Stimulated activated CD8-positive, alpha-beta memory T cell treated with anti-CD3 and anti-CD28 coated beads, Interleukin-4, amount 100 ng/mL, for 4 hours (primary cell): ENCODE measurements around the gene CACNA2D2.

Experiments
- DNase-seq, 2 donors: peaks; one replicate each; pipeline ENCODE4 v3.0.0-alpha.2; 2020; ENCODE audit warnings: low read depth in 2 of 2, low spot score in 1 of 2

The CACNA2D2 gene

DNA sequence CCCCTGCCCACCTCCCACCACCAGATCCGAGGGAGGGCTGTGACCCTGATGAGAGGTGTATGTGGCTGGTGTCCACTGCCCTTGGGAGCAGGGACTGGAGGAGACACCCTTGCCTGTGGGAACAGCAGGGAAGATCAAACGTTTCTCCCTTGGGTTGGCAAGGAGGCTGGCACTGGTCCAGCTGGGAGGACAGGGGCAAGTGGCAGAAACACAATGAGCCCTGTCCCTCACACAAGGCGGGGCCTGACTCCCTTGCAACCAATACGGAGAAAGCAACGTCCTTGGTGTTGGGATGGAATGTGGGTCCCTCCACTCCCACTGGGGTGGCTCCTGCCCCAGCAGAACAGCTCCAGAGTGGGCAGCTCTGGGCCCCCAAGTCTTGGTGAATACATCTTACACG lies 186.1 kb downstream of the CACNA2D2 start:
- no peak for DNase-seq

DNA sequence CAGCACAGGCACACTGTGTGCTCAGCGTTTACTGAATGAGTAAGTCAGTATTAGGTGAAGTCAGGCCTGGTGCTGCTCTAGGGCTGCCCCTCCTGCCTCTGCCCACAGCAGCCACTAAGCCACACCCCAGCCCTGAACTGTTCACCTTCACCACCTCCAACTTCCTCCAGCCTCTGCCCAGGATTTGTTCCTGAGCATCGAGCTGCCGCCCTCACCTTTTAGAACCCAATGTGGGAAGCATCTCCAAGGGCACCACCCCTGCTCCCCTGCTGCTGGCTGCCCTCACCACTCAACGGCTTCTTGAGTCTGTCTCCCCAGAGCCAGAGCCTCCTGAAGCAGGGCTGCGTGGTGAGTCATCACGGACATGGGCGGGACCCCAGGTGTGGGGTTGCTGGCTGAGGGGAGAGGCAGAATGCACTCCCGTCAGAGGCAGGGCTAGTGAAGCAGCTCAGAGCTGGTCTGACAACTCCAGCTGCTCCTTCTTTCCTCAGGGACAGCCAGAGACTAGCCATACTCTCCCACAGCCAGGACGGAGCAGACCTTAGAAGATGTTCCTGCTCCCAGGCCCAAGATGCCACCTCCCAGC lies 186.7 kb downstream of the CACNA2D2 start:
- DNase-seq, result peak; percentile 59 to 63

DNA sequence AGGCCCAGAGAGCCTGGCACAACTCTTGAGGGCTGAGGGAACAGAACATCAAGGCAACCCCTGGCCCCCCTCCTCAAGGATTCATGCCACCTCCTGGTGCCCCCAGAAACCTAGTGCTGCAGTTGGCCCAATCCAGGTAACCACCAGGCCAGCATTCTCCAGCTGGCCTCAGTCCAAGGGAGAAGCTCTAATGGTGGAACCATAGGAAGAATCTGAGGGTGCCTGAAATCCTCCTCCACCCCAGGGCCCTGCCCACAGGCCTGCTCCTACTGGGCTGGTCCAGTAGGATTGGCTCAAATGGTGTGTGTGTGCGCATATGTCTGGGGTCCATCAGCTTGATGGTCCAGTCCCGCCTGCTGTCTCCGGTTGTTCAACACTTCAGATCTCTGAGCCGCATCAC lies 188.6 kb downstream of the CACNA2D2 start:
- no peak for DNase-seq

DNA sequence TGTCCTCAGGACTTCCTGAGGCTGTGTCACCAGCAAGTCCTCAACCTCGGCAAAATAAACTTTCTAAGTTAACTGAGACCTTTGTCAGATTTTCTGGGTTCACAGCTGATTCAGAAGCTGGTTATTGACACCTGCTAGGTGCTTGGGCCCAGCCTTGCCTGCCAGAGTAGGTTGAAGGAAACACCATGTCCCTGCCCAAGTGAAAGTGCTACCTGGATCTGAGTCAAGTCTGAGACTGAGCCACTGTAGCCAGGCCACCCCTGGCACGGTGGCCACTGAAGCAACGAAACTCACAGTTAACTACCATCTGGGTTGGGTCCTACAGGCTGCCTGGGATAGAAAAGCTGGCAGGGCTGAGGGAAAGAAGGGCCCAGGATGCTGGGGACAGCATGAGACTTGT lies 189.1 kb downstream of the CACNA2D2 start:
- DNase-seq, result no peak
